Keratinocyte (primary cell): Measurements from ENCODE around the gene DDX46. TPM values are rescaled to one million over a fixed set of nuclear protein-coding genes. Genes with fewer than 3 reads are reported as not detected.

Source experiments
- DNase-seq: peaks from one replicate; pipeline ENCODE4 v3.0.0-alpha.2; 2011; ENCODE audit warnings: low read depth, missing footprints, low spot score
- FAIRE-seq: peaks from 2 replicates; lab custom pipeline; 2011; peaks lifted over from hg19 to GRCh38; lab: Jason Lieb, UNC
- H2AFZ ChIP-seq: 2 replicates; pipeline ENCODE4 v1.6.0; 2012; ENCODE audit warnings: low read length, control low read depth, inconsistent platforms; ENCODE audit not compliant: control insufficient read depth
- H3K27ac ChIP-seq: 2 replicates; pipeline ENCODE4 v1.5.1; 2011; ENCODE audit warnings: low read length; ENCODE audit not compliant: control insufficient read depth, insufficient read depth
- H3K27me3 ChIP-seq: 3 replicates; pipeline ENCODE4 v1.6.0; 2011; ENCODE audit warnings: low read length; ENCODE audit not compliant: control insufficient read depth, insufficient read depth; ENCODE audit errors: extremely low read depth
- H3K36me3 ChIP-seq, 2 experiments: 2 replicates in 1 of 2; 3 replicates in 1 of 2; pipeline ENCODE4 v1.5.1; 2011; ENCODE audit warnings: low read length in 2 of 2, mild to moderate bottlenecking in 1 of 2; ENCODE audit not compliant: control insufficient read depth in 2 of 2, insufficient read depth in 2 of 2; ENCODE audit errors: extremely low read depth in 1 of 2
- H3K4me1 ChIP-seq: 3 replicates; pipeline ENCODE4 v1.5.1; 2011; ENCODE audit warnings: low read length; ENCODE audit not compliant: control insufficient read depth, insufficient read depth; ENCODE audit errors: extremely low read depth
- H3K4me2 ChIP-seq: 3 replicates; pipeline ENCODE4 v1.6.0; 2011; ENCODE audit warnings: low read depth, low read length; ENCODE audit not compliant: control insufficient read depth, insufficient read depth; ENCODE audit errors: extremely low read depth
- H3K4me3 ChIP-seq, 3 experiments: fragments of 200-600 bp in 1 of 3; sonication (generic) in 1 of 3; 2 replicates in 2 of 3; 3 replicates in 1 of 3; pipeline ENCODE4 v1.5.1; 2011 to 2016; ENCODE audit warnings: low read length in 3 of 3, mild to moderate bottlenecking in 3 of 3, control low read depth in 2 of 3, inconsistent platforms in 1 of 3, low read depth in 1 of 3, mixed read lengths in 1 of 3, mixed run types in 1 of 3, moderate library complexity in 1 of 3; ENCODE audit not compliant: control insufficient read depth in 2 of 3, insufficient read depth in 2 of 3; ENCODE audit errors: extremely low read depth in 1 of 3
- H3K79me2 ChIP-seq: 2 replicates; pipeline ENCODE4 v1.6.0; 2012; ENCODE audit warnings: low read length; ENCODE audit not compliant: control insufficient read depth, insufficient read depth
- H3K9ac ChIP-seq: 3 replicates; pipeline ENCODE4 v1.6.0; 2011; ENCODE audit warnings: low read length; ENCODE audit not compliant: control insufficient read depth, insufficient read depth; ENCODE audit errors: extremely low read depth
- H3K9me1 ChIP-seq: 3 replicates; pipeline ENCODE4 v1.6.0; 2011; ENCODE audit warnings: low read length; ENCODE audit not compliant: control insufficient read depth, insufficient read depth; ENCODE audit errors: extremely low read depth
- H3K9me3 ChIP-seq: 2 replicates; pipeline ENCODE4 v1.5.1; 2012; ENCODE audit warnings: low read depth, low read length; ENCODE audit not compliant: control insufficient read depth
- H4K20me1 ChIP-seq: 3 replicates; pipeline ENCODE4 v1.6.0; 2011; ENCODE audit warnings: low read length; ENCODE audit not compliant: control insufficient read depth, insufficient read depth; ENCODE audit errors: extremely low read depth
- CTCF ChIP-seq, 3 experiments: IDR thresholded peaks in 1 of 3; conservative IDR thresholded peaks in 1 of 3; optimal IDR thresholded peaks in 1 of 3; 2 replicates in 2 of 3; 3 replicates in 1 of 3; pipeline versions ENCODE3 to v1.5.1; 2011; ENCODE audit warnings: low read length in 3 of 3, mild to moderate bottlenecking in 3 of 3, moderate library complexity in 2 of 3, control low read depth in 1 of 3, inconsistent platforms in 1 of 3; ENCODE audit not compliant: insufficient read depth in 2 of 3; ENCODE audit errors: extremely low read depth in 1 of 3
- EZH2 ChIP-seq: IDR thresholded peaks from one replicate; pipeline ENCODE4 v1.6.1; 2012; ENCODE audit warnings: inconsistent platforms, mild to moderate bottlenecking, low read length, moderate library complexity
- dilution Hi-C: fragments of 300-500 bp; cut with MboI; formaldehyde crosslinking; loops from one replicate; pipeline ENCODE4 v1.7.0; 2020; ENCODE audit warnings: low sequenced_read_pairs; ENCODE audit not compliant: extremely low pct_ligation_motif_present
- polyA plus RNA-seq, 5 experiments: library from polyadenylated mRNA; depleted of rRNA in 3 of 5; stranded (reverse) in 3 of 5; stranded (forward) in 1 of 5; unstranded in 1 of 5; fragments of >200 nt; gene quantifications; 1 replicate in 1 of 5; 2 replicates in 3 of 5; 3 replicates in 1 of 5; pipeline versions ENCODE4 v1.2.1 to v1.2.3, GENCODE V29; 2011 to 2012; ENCODE audit warnings: missing spikeins in 2 of 5, low read depth in 1 of 5, low replicate concordance in 1 of 5

DDX46 gene
- polyA plus RNA-seq, 1 donor (not counting 4 experiments of a cell fraction or from before 2014, with no cell fraction given), result 39.0 TPM

- H3K4me2 ChIP-seq, result no peak overlapping the region
- dilution Hi-C loops, result no loop called here
- no peaks in the 10 kb centered on the region for H3K9me1 ChIP-seq
- H3K36me3 ChIP-seq, result peaks cover 15 to 19% of the 10 kb centered on the region in 2 experiments
- no peaks in the 10 kb centered on the region for H3K4me1 ChIP-seq
- no peaks in the 10 kb centered on the region for H3K27me3 ChIP-seq
- H2AFZ ChIP-seq, result no peak overlapping the region
- no peak for DNase-seq
- H3K27ac ChIP-seq, result no peak overlapping the region
- H3K79me2 ChIP-seq, result peaks cover 16% of the 10 kb centered on the region
- no peak for FAIRE-seq
- H4K20me1 ChIP-seq, result no peaks in the 10 kb centered on the region
- no peak overlapping the region for H3K9ac ChIP-seq
- no peak overlapping the region for H3K4me3 ChIP-seq
- no peaks in the 10 kb centered on the region for H3K9me3 ChIP-seq
- TF ChIP-seq EZH2, result no peak
Measured at GRCh38 chr5:134857401-134857800, 98.8 kb downstream of the DDX46 start.

GRCh38 chr5:134864707-134865106 lies 106.1 kb downstream of the DDX46 start:
- no peak overlapping the region for H3K9ac ChIP-seq
- H3K4me2 ChIP-seq, result no peak overlapping the region
- no peaks in the 10 kb centered on the region for H3K79me2 ChIP-seq
- no peak for DNase-seq
- no peaks in the 10 kb centered on the region for H3K9me3 ChIP-seq
- H4K20me1 ChIP-seq, result no peaks in the 10 kb centered on the region
- H3K27ac ChIP-seq, result no peak overlapping the region
- H3K9me1 ChIP-seq, result no peaks in the 10 kb centered on the region
- dilution Hi-C loops, result no loop called here
- FAIRE-seq, result no peak
- H3K4me1 ChIP-seq, result no peaks in the 10 kb centered on the region
- H3K4me3 ChIP-seq, result no peak overlapping the region
- H3K27me3 ChIP-seq, result no peaks in the 10 kb centered on the region
- H2AFZ ChIP-seq, result no peak overlapping the region
- peaks cover 2 to 6% of the 10 kb centered on the region in 2 experiments for H3K36me3 ChIP-seq
- no peak for TF ChIP-seq EZH2
- no peak for TF ChIP-seq CTCF (optimal IDR thresholded peaks at IDR 0.05 in 1 of 3, IDR thresholded peaks at IDR 0.05 in 1 of 3, conservative IDR thresholded peaks at IDR 0.05 in 1 of 3; ENCODE audit: extremely low read depth in 1 of 3, insufficient read depth in 2 of 3, low read length in 3 of 3)

GRCh38 chr5:134873494-134873893 lies 114.9 kb downstream of the DDX46 start:
- TF ChIP-seq EZH2 (no peak), CTCF (optimal IDR thresholded peaks at IDR 0.05 in 1 of 3, IDR thresholded peaks at IDR 0.05 in 1 of 3, conservative IDR thresholded peaks at IDR 0.05 in 1 of 3; ENCODE audit: extremely low read depth in 1 of 3, insufficient read depth in 2 of 3, low read length in 3 of 3) (no peak)
- Histone ChIP-seq H3K4me3 (peak overlapping the region in 1 of 3 experiments; percentile 80), H3K27me3 (no peaks in the 10 kb centered on the region), H3K79me2 (peaks cover 5% of the 10 kb centered on the region), H3K27ac (peak overlapping the region; percentile 83), H4K20me1 (no peaks in the 10 kb centered on the region), H3K4me2 (peak overlapping the region; percentile 93), H3K36me3 (peaks cover 0 to 1% of the 10 kb centered on the region in 2 experiments), H3K9ac (peak overlapping the region; percentile 89), H3K9me1 (no peaks in the 10 kb centered on the region), H3K4me1 (peaks cover 13% of the 10 kb centered on the region), H3K9me3 (no peaks in the 10 kb centered on the region), H2AFZ (peak overlapping the region; percentile 100)
- dilution Hi-C loops, result no loop called here
- DNase-seq, result no peak
- FAIRE-seq, result no peak
